Neural cell (in vitro differentiated cells): Measurements from ENCODE around the gene DYNLRB1. TPM values are rescaled to one million over a fixed set of nuclear protein-coding genes. Genes with fewer than 3 reads are reported as not detected.
A peak's percentile ranks its signal among the peaks of the same experiment; 100 is the strongest.

Source experiments
- H2AFZ ChIP-seq: fragments of 200-600, 300-800 bp; sonication (generic), shearing (Covaris generic); 2 replicates; pipeline ENCODE4 v1.6.0; 2014; ENCODE audit warnings: low read depth, mild to moderate bottlenecking, antibody characterized with exemption, low read length, moderate library complexity
- H3F3A ChIP-seq: fragments of 200-600 bp; shearing (Covaris generic); 2 replicates; pipeline ENCODE4 v1.6.1; 2016; ENCODE audit warnings: mild to moderate bottlenecking, moderate library complexity, mixed read lengths, antibody characterized with exemption, low read length; ENCODE audit not compliant: insufficient read depth, poor library complexity, severe bottlenecking
- H3K27ac ChIP-seq: fragments of 200-600, 300-800 bp; sonication (generic), shearing (Covaris generic); 2 replicates; pipeline ENCODE4 v1.5.1; 2014; ENCODE audit warnings: mild to moderate bottlenecking, low read length, moderate library complexity
- H3K27me3 ChIP-seq: fragments of 300-800, 200-600 bp; sonication (generic), shearing (Covaris generic); 2 replicates; pipeline ENCODE4 v1.6.0; 2014; ENCODE audit warnings: mild to moderate bottlenecking, low read depth, low read length, moderate library complexity; ENCODE audit not compliant: insufficient read depth
- H3K36me3 ChIP-seq: fragments of 300-800, 200-600 bp; sonication (generic), shearing (Covaris generic); 2 replicates; pipeline ENCODE4 v1.5.1; 2014; ENCODE audit warnings: mild to moderate bottlenecking, antibody characterized with exemption, low read length, moderate library complexity; ENCODE audit not compliant: insufficient read depth
- H3K4me2 ChIP-seq: fragments of 300-800, 200-600 bp; sonication (generic), shearing (Covaris generic); 2 replicates; pipeline ENCODE4 v1.6.0; 2014; ENCODE audit warnings: mild to moderate bottlenecking, low read length
- H3K4me3 ChIP-seq: fragments of 300-800, 200-600 bp; sonication (generic), shearing (Covaris generic); 2 replicates; pipeline ENCODE4 v1.5.1; 2014; ENCODE audit warnings: mild to moderate bottlenecking, low read length, moderate library complexity
- H3K79me2 ChIP-seq: fragments of 200-600 bp; shearing (Covaris generic); replicated peaks from 2 replicates; pipeline ENCODE4 v1.6.0; 2014; ENCODE audit warnings: mild to moderate bottlenecking, low read length, moderate library complexity; ENCODE audit not compliant: insufficient read depth
- H3K9ac ChIP-seq: fragments of 300-800, 200-600 bp; sonication (generic), shearing (Covaris generic); 2 replicates; pipeline ENCODE4 v1.6.1; 2016; ENCODE audit warnings: mild to moderate bottlenecking, low read length, mixed read lengths
- H3K9me2 ChIP-seq: fragments of 200-600 bp; shearing (Covaris generic); 2 replicates; pipeline ENCODE4 v1.6.1; 2016; ENCODE audit warnings: mild to moderate bottlenecking, low read length, mixed read lengths; ENCODE audit not compliant: insufficient read depth
- H3K9me3 ChIP-seq: fragments of 200-600, 300-800 bp; sonication (generic), shearing (Covaris generic); 2 replicates; pipeline ENCODE4 v1.6.1; 2016; ENCODE audit warnings: mild to moderate bottlenecking, mixed run types, low read length, moderate library complexity, mixed read lengths
- H4K20me1 ChIP-seq: fragments of 200-600 bp; shearing (Covaris generic); 2 replicates; pipeline ENCODE4 v1.6.1; 2016; ENCODE audit warnings: mild to moderate bottlenecking, mixed run types; ENCODE audit not compliant: insufficient read depth
- CTCF ChIP-seq: fragments of 450-650 bp; IDR thresholded peaks from 2 replicates; pipeline ENCODE4 v1.5.1; 2014; ENCODE audit warnings: antibody characterized with exemption, mild to moderate bottlenecking, moderate library complexity; ENCODE audit not compliant: poor library complexity, severe bottlenecking
- EP300 ChIP-seq: fragments of 450-650 bp; conservative IDR thresholded peaks from 2 replicates; pipeline ENCODE4 v1.6.1; 2014; ENCODE audit warnings: antibody characterized with exemption, mild to moderate bottlenecking, moderate library complexity; ENCODE audit not compliant: poor library complexity, severe bottlenecking
- EZH2 ChIP-seq: fragments of 200-600, 300-800 bp; shearing (Covaris generic), sonication (generic); IDR thresholded peaks from 2 replicates; pipeline ENCODE4 v1.6.1; 2014; ENCODE audit warnings: antibody characterized with exemption, low read length, borderline replicate concordance, mild to moderate bottlenecking; ENCODE audit not compliant: insufficient read depth, poor library complexity, severe bottlenecking
- MXI1 ChIP-seq: fragments of 450-650 bp; conservative IDR thresholded peaks from 2 replicates; pipeline ENCODE4 v1.6.1; 2014; ENCODE audit warnings: antibody characterized with exemption, mild to moderate bottlenecking; ENCODE audit not compliant: poor library complexity, severe bottlenecking
- POLR2AphosphoS5 ChIP-seq: IDR thresholded peaks from 2 replicates; pipeline ENCODE4 v1.6.1; 2012
- RAD21 ChIP-seq: fragments of 450-650 bp; conservative IDR thresholded peaks from 2 replicates; pipeline ENCODE4 v1.6.1; 2014; ENCODE audit warnings: antibody characterized with exemption, mild to moderate bottlenecking, moderate library complexity
- REST ChIP-seq: IDR thresholded peaks from 2 replicates; pipeline ENCODE4 v1.6.1; 2012; ENCODE audit warnings: borderline replicate concordance
- SMC3 ChIP-seq: fragments of 450-650 bp; conservative IDR thresholded peaks from 2 replicates; pipeline ENCODE4 v1.6.1; 2014; ENCODE audit warnings: antibody characterized with exemption, mild to moderate bottlenecking, moderate library complexity; ENCODE audit not compliant: poor library complexity
- TAF1 ChIP-seq: IDR thresholded peaks from 2 replicates; pipeline ENCODE4 v1.6.1; 2012; ENCODE audit warnings: low read depth
- polyA plus RNA-seq: library from polyadenylated mRNA; depleted of rRNA; stranded (reverse); fragments of >200 nt; gene quantifications from 2 replicates; pipeline ENCODE4 v1.2.3, GENCODE V29; 2014

The DYNLRB1 gene
- polyA plus RNA-seq, 1 donor from 2014 or later: 103 TPM

GRCh38 chr20:34558320-34559218 lies 42.3 kb downstream of the DYNLRB1 start, which contains the start of gene MAP1LC3A:
TSS of gene MAP1LC3A (plus strand) at chr20:34558718. CDS start at chr20:34558869, 151 bp downstream.
- Histone ChIP-seq H3K79me2 (no peaks in the 10 kb centered on the region), H3K27ac (peak within 1 kb of the TSS; percentile 52), H3K9ac (peak within 1 kb of the TSS; percentile 60), H3F3A (no peaks in the 10 kb centered on the region), H2AFZ (no peak within 1 kb of the TSS), H3K9me3 (no peaks in the 10 kb centered on the region), H3K9me2 (no peaks in the 10 kb centered on the region), H3K36me3 (no peaks in the 10 kb centered on the region), H3K4me3 (peak within 1 kb of the TSS; percentile 63), H3K4me2 (peak within 1 kb of the TSS; percentile 25), H3K27me3 (no peaks in the 10 kb centered on the region), H4K20me1 (no peaks in the 10 kb centered on the region)
- no peak for TF ChIP-seq MXI1
- TF ChIP-seq EZH2: no peak
- no peak for TF ChIP-seq RAD21
- TF ChIP-seq SMC3: no peak
- TF ChIP-seq POLR2AphosphoS5: peak; percentile 46
- TF ChIP-seq CTCF: no peak
- TF ChIP-seq EP300: peak; percentile 32
- no peak for TF ChIP-seq TAF1
- TF ChIP-seq REST: no peak

GRCh38 chr20:34559311-34560140 lies 43.3 kb downstream of the DYNLRB1 start:
- no peaks in the 10 kb centered on the region for H3F3A ChIP-seq
- no peaks in the 10 kb centered on the region for H3K9me2 ChIP-seq
- H3K79me2 ChIP-seq: no peaks in the 10 kb centered on the region
- no peaks in the 10 kb centered on the region for H3K36me3 ChIP-seq
- H2AFZ ChIP-seq: no peak overlapping the region
- no peak for TF ChIP-seq SMC3
- no peak for TF ChIP-seq MXI1
- TF ChIP-seq EZH2: no peak
- TF ChIP-seq CTCF: no peak
- no peak for TF ChIP-seq RAD21
- no peak for TF ChIP-seq TAF1
- H3K27me3 ChIP-seq: no peaks in the 10 kb centered on the region
- no peak overlapping the region for H3K9ac ChIP-seq
- no peak overlapping the region for H3K4me2 ChIP-seq
- no peaks in the 10 kb centered on the region for H4K20me1 ChIP-seq
- peak overlapping the region; percentile 63 for H3K4me3 ChIP-seq
- no peak overlapping the region for H3K27ac ChIP-seq
- no peaks in the 10 kb centered on the region for H3K9me3 ChIP-seq
